T-helper 2 cell treated with Interferon-gamma antibody and Interleukin-4, amounts not matched to agents 5 μg/mL and 100 μg/mL, for 36 hours (primary cell): Measurements from ENCODE around the gene ENHO.

ENCODE experiments used
- DNase-seq: peaks from one replicate; pipeline ENCODE4 v3.0.0; 2021; ENCODE audit warnings: low spot score
- H3K27ac Mint-ChIP-seq: one replicate; pipeline ENCODE4 v1.8.0; 2021; ENCODE audit warnings: mild to moderate bottlenecking, mixed read lengths
- H3K27me3 Mint-ChIP-seq: one replicate; pipeline ENCODE4 v1.8.0; 2021; ENCODE audit warnings: low read depth, mixed read lengths
- H3K36me3 Mint-ChIP-seq: one replicate; pipeline ENCODE4 v1.8.0; 2021; ENCODE audit warnings: low read depth, mixed read lengths
- H3K4me1 Mint-ChIP-seq: one replicate; pipeline ENCODE4 v1.8.0; 2021; ENCODE audit warnings: low read depth, mixed read lengths
- H3K4me3 Mint-ChIP-seq: one replicate; pipeline ENCODE4 v1.8.0; 2022; ENCODE audit warnings: mild to moderate bottlenecking, moderate library complexity, mixed read lengths
- H3K9me3 Mint-ChIP-seq: one replicate; pipeline ENCODE4 v1.8.0; 2021; ENCODE audit warnings: mixed read lengths

ENHO gene

GRCh38 chr9:34479431-34479866 is 43.3 kb downstream of the ENHO start:
- no peaks in the 10 kb centered on the region for H3K9me3 Mint-ChIP-seq
- H3K4me3 Mint-ChIP-seq, result no peak overlapping the region
- H3K36me3 Mint-ChIP-seq, result no peaks in the 10 kb centered on the region
- H3K27me3 Mint-ChIP-seq, result peaks cover 6% of the 10 kb centered on the region
- no peak overlapping the region for H3K27ac Mint-ChIP-seq
- H3K4me1 Mint-ChIP-seq, result no peaks in the 10 kb centered on the region
- DNase-seq, result no peak

GRCh38 chr9:34477541-34477940 is 45.2 kb downstream of the ENHO start:
- Mint-ChIP-seq H3K4me1 (no peaks in the 10 kb centered on the region), H3K36me3 (no peaks in the 10 kb centered on the region), H3K4me3 (no peak overlapping the region), H3K27me3 (peaks cover 6% of the 10 kb centered on the region), H3K9me3 (no peaks in the 10 kb centered on the region), H3K27ac (no peak overlapping the region)
- DNase-seq, result no peak

DNA sequence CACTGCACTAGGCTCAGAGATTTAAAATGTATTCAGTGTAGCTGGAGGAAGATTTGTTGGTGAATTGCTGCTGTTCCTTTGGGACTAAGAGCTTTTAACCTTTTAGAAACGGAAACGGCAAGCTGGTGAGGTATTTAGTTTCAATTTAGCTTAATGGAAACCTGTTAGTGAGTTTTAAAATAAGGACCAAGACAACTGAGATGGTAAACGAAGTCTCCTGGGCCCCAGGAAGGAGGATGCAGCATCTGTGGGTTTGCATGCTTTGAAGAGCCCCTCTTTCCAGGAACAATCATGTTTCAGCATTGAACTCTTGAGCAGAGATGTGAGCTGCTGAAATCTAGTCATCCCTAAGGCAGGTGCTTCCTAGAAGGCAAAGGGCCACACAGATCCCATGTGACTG is 47.7 kb downstream of the ENHO start:
- no peak overlapping the region for H3K27ac Mint-ChIP-seq
- no peaks in the 10 kb centered on the region for H3K36me3 Mint-ChIP-seq
- no peaks in the 10 kb centered on the region for H3K9me3 Mint-ChIP-seq
- no peak overlapping the region for H3K4me3 Mint-ChIP-seq
- no peak for DNase-seq
- no peaks in the 10 kb centered on the region for H3K4me1 Mint-ChIP-seq
- H3K27me3 Mint-ChIP-seq, result peaks cover 9% of the 10 kb centered on the region
